HG02885 (cell line): Measurements from ENCODE around the gene CCDC138.

Experiments
- ATAC-seq: cut with Tn5 transposase; IDR thresholded peaks from one replicate; pipeline ENCODE4 v1.9.1; 2021; ENCODE audit warnings: mild to moderate bottlenecking; ENCODE audit not compliant: unreplicated experiment, poor library complexity

Gene CCDC138

DNA sequence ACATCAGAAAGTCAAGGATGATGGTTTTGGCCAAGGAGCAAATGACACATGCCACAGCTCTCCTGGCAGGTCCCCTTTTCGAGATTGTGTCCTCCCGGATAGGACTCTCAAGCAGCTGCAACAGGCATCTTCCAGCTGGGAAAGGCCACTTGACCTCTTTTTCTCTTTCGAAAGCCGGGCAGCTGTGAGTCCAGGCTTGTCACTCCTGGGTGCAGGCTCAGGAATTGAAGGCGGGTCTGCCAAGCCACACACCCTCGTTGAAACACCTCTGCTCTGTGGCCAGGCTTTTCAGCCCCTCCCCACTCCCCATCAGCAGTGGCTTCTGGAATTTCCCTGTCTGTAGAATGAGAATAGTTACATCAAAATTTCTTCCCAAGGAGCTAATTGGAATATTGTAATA lies 98.0 kb downstream of the CCDC138 start:
- no peak for ATAC-seq

GRCh38 chr2:108889907-108890306 lies 103.3 kb downstream of the CCDC138 start:
- no peak for ATAC-seq

DNA sequence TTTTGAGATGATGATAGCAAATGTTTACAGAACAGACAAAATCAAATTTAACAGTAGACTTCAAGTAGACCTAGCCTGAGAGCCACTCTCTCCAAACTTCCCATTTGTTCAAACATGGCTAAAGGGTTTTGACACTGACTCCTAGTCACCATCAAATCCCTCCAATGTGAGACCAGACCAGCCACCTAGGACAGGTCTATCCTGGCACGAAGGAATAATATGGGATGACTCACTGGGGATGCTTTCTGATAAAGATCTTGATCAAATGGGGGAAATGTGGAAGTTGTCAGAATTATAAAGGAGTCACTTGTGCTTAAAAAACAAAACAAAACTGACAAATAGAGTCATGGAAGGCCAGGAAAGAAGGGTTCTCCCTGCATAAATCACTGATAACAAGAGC lies 106.7 kb downstream of the CCDC138 start:
- ATAC-seq: no peak

GRCh38 chr2:108894766-108895165 lies 108.2 kb downstream of the CCDC138 start:
- ATAC-seq: no peak

GRCh38 chr2:108895188-108895587 lies 108.6 kb downstream of the CCDC138 start:
- ATAC-seq: no peak

DNA sequence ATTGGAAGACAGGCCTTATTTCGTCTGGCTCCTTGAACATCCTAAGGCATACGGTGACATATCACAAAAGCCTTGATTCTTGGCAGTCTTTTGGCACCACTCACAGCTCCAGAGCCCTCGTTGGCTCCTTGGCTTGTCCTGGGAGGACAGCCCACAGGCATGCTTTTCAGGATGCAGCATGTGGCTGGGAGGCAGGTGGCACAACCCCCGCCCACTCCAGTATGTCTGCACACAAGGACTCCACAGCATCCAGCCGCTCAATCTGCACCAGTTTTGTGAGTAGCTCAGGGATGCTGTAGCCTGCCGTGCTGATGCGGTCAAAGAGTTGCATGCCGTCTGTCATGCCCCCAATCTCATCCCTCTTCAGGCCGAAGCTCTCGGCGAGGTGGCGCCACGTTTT lies 110.2 kb downstream of the CCDC138 start:
- no peak for ATAC-seq

DNA sequence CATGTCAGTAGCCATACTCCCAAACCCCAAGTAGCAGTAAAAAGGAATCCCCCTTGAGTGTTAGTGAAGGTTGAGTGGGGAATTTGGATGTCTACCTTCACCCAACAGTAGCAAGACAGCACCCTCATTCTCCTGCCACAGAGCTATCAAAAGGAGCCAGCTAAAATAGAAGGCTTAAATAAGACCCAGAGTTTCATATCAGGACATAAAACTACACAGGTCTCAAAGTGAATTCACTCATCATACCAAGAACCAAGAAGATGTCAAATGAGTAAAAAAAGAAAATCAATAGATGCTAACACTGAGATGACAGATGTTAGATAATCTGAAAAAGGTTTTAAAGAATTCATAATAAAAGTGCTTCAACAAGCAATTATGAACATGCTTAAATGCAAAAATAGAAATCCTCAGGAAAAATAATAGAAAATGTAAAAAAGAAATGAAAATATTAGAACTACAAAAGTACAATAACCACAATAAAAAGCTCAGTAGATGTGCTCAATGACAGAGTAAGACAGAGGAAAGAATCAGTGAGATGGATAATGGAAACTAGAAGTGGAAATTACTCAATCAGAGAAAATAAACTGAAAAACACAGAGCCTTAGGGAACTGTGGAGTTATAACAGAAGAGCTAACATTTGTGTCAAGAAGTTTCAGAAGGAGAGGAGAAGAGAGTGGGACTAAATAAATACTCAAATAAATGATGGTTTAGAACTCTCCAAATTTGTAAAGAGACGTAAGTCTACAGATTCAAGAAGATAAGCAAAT lies 111.9 kb downstream of the CCDC138 start:
- ATAC-seq: peak; percentile 62

DNA sequence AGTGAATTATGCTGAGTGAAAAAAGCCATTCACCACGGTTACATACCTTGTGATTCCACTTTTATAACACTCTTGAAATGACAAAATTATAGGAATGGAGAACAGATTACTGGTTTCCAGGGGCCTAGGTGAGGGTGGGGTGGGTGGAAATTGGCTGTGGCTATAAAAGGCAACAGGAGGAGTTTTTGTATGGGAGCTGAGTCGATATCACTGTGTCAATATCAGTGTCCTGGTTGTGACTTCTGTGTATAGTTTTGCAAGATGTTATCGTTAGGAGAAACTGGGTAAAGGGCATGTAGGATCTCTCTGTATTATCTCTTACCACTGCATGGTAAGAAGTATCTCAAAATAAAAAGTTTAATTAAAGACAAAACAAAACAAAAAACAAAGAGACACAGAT lies 118.1 kb downstream of the CCDC138 start:
- no peak for ATAC-seq

GRCh38 chr2:108905176-108905575 lies 118.6 kb downstream of the CCDC138 start:
- ATAC-seq: no peak

- no peak for ATAC-seq
These were observed 119.3 kb downstream of the CCDC138 start for GRCh38 chr2:108905906-108906305.

DNA sequence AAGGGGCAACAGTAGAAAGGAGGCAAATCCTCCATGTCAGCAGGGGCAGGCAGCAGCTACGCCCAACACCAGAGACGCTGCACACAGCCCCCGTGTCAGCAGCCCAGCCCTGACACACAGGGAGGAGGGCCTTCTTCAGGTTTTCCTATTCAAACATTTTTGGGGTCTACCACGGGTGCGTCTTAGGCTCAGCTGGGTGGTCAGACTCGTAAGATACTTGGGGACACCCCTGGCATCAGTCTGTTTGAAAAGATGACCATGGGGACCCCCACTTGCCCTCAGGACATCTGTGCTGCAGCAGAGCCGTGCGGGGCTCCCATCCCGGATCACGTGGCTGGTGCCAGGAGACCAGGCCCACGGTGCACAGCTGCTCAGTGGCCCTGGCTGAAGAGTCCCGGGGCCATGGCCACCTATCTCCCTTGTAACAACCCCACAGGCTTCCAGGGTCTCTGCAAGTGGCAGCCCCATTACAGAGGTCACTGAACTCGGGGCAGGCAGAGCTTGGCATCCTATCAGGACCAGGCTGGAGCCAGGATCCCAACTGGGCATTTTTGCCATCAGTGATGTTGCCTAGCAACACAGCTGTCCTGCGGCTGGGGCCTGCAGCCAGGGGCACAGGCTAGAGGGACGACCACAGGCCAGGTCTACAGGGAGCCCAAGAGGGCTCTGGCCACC lies 120.0 kb downstream of the CCDC138 start:
- ATAC-seq: no peak

- no peak for ATAC-seq
These were observed 121.5 kb downstream of the CCDC138 start for GRCh38 chr2:108907822-108908712.

- no peak for ATAC-seq
These were observed 122.1 kb downstream of the CCDC138 start for GRCh38 chr2:108908713-108909070.

GRCh38 chr2:108909275-108909823 lies 122.8 kb downstream of the CCDC138 start:
- ATAC-seq: no peak

GRCh38 chr2:108910011-108910431 lies 123.5 kb downstream of the CCDC138 start:
- ATAC-seq: no peak

DNA sequence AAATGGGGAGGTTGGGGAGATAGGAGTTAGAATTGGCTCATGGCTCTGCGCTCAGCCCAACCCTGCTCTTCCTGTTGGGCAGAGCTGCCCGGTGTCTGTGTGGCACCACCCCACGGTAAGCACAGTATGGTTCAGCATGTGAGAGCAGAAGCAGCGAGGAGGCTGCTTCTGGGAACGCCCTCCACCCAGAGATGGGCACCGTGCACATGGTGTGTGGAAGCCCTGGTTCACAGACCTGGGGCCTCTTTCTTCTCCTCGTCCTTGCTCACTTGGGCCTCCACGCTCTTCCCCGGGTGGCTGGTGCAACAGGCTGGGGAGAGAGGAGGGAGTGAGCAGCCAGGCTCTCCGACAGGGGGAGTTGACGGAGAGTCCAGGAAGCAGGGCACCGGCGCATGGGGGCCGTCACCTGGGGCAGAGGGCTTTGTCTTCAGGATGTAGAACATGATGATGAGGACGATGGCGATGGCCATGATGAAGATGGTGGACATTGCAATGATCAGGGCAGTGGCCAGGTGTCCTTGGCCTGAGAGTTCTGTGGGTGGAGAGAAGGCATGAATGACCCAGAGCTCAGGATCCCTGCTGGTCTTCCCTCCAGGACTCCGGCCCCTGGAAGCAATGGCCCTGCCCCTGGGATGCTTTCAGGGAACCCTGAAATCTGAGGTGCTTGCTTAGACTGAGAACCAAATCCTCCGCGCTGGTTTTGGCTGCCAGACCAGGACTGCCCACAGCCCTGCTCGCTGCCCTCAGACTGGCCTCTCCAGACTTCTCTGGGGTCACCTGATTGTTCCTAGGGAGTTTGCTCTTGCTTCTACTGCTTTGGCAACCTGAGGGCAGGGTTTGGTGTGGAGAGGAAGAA lies 124.2 kb downstream of the CCDC138 start:
- no peak for ATAC-seq

DNA sequence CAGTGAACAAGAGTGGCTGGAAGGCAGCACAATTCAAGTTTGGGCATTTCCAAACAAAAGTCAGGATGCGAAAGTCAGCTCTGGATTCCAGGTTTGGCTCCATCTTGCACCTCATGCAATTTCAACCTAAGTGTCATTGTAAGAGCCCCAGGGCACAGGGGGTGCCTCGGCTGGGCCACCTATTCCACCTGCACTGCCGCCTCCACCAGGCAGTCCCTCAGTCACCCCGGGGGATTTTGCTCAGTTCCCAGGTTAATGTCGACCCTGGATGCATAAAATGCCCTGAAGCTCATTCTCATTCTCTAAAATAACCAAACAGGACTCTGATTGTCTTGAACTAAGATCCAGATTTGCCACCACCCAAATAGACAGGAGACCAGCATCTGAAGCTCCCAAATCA lies 124.8 kb downstream of the CCDC138 start:
- no peak for ATAC-seq

DNA sequence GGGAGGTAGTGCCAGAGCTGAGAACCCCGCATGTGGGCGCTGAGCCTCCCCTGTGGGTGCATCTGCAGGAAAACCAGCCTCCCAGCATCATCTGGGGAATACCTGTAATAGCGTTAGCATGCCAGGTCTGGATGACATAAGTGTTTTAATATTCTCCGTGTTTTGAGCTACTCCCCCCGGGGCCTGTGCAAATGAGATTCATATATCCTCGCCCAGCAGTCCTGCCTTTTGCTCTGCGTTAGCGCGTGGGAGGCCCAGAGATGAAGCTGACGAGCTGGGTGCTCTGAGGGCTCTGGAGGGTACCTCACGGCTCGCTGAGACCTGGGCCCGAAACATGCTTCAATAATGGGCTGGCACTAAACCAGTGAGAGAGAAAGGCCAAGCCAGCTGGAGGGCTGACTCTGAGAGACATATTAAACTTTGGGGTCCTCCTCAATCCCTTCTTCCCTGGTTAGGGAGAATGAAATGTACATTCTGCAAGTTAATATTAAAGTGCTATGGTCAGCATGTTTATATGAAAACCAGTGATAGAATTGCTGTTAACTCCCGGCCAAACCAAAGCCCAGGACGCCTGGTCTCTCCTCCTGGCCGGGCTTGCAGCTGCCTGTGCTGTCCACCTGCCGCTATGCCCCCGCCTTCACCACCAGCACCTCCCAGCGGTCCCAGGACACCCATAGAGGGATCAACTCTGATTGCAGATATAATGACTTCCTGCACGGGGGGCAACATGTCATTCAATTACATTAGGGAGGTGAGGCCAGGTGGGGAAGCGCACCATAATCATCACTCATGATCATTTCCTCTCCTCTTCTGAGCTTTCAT lies 125.4 kb downstream of the CCDC138 start:
- no peak for ATAC-seq

- ATAC-seq: no peak
These were observed 126.0 kb downstream of the CCDC138 start for GRCh38 chr2:108912629-108912902.
